ENCODE measurements around the gene FXYD7.
"Not testable (repeated sequence)": the region's sequence is repeated elsewhere in the genome, so short reads cannot be mapped to it uniquely, and the experiment has no call there.

FXYD7 gene

DNA sequence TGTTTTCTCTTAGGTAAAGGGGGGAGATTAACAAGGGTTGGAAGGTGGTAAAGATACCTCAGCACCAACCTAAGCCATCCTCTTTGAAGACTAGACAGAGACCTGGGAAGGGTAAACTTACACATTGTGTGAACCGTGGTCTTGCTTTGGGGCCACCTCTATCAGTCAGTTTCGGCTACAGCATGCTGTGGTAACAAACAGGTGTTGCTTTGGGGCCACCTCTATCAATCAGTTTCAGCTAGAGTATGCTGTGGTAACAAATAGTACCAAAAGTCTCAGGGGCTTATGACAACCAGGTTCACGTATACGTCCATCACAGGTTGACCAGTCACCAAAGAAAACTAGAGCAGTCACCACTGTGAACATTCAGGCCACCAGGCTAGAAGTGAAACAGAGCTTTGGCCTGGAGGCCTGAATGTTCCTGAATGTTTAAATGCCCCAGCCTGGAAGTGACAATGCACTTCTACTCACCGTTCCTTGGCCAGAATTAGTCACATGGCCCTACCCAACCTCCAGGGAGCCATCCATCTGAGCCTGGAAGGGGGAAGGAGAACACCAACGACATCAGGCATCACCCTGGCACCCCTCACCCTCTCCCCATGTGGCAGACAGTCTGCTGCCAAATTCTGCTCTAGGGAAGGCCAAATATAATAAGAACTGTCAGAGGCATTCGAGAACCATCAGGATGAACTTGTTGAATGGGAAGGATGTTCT is 3.8 kb downstream of the FXYD7 start:
- DNase-seq: no peak

DNA sequence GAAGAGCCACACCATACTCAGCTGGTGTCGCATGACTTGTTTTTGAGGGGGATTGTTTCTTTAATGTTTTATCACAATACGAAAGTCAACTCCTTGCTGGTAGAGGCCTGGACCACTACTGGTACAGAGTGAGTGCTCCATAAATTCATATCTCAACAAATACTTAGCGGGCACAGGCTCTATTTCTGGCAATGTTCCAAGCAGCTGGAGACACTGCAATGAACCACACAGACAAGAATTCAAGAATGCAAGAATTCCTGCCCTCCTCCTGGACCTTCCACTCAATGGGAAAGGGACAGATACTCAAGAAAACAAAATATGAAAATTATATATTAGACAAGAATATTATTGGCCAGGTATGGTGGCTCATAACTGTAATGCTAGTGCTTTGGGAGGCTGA is 6.4 kb downstream of the FXYD7 start:
- no peak for DNase-seq

DNA sequence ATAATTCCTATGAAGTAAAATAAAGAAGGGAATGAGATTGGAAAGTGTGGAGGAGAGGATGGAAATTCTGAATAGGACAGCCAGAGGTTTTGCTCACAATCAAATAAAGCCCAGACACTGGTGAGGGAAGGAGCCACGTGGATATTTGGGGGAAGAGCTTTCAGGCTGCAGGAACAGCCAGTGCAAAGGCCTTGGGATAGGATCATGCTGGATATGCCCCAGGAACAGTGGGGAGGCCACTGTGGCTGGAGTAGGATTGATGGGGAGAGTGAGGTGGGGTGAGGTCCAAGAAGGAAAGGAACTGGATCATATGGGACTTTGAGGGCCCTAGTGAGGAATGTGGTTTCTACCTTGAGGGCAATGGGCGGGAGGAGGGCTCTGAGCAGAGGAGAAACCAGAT is 7.4 kb downstream of the FXYD7 start:
- DNase-seq: no peak

GRCh38 chr19:35151273-35152065 is 8.4 kb downstream of the FXYD7 start:
- no peak for DNase-seq

- DNase-seq: not testable (repeated sequence)
Observed at GRCh38 chr19:35153129-35153522, 10.1 kb downstream of the FXYD7 start.

- DNase-seq: no peak
Observed at GRCh38 chr19:35153701-35154524, 10.9 kb downstream of the FXYD7 start.

- DNase-seq: no peak
Observed at GRCh38 chr19:35154525-35155406, 11.7 kb downstream of the FXYD7 start, which contains the start of gene FXYD5. Gene FXYD5, plus strand, starts transcription at chr19:35154735. Its CDS starts 816 bp downstream, at chr19:35155551.

DNA sequence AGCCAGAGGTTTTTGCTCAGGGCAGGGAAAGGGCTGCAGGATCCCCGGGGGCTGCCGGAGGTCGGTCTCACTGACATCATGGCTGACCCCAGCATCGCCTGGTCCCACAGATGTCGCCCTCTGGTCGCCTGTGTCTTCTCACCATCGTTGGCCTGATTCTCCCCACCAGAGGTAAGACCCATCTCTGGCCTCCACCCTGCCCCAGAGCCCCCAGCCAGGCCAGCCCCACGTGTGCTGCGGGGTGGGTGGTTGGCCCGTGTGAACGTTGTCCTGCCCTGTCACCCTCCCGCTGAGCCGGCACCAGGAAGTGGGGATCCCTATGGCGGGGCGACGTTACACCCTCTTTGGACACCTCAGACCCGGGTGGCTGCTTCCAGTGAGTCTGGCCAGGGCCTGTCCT is 12.4 kb downstream of the FXYD7 start:
- DNase-seq: no peak

GRCh38 chr19:35155981-35156672 is 13.1 kb downstream of the FXYD7 start:
- no peak for DNase-seq

DNA sequence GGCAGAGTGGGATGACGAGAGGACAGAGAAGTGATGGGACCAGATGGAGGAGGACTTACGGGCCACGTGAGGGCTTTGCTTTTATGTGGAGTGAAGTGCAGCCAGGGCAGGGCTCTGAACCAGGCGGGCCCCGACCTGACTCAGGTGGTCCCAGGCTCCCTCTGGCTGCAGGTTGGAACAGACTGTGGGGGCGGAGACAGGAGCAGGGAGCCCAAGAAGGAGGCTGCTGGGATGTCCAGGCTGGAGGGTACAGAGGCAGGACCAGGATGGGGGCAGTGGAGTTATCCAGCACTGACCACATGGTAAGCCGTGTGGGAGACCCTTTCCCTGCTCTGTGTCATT is 13.6 kb downstream of the FXYD7 start:
- DNase-seq: no peak

- DNase-seq: no peak
Observed at GRCh38 chr19:35157431-35157830, 14.4 kb downstream of the FXYD7 start.

- DNase-seq: no peak
Observed at GRCh38 chr19:35159606-35160005, 16.6 kb downstream of the FXYD7 start.

GRCh38 chr19:35160629-35161433 is 17.8 kb downstream of the FXYD7 start:
- DNase-seq: no peak

DNA sequence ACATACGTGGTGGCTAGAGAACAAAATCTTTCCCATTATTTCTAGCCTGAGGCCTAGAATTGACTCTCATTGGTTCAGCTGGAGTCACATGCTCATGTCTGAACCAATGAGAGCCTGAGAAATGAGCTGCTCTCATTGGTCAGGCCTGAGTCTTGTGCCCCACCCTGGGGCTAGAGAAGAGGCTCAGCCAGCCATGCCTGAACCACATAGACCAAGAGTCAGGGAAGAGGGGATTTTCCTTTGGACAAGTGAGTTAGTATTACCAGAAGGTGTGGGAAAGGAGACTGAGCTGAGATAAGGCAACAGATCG is 18.3 kb downstream of the FXYD7 start:
- DNase-seq: no peak

DNA sequence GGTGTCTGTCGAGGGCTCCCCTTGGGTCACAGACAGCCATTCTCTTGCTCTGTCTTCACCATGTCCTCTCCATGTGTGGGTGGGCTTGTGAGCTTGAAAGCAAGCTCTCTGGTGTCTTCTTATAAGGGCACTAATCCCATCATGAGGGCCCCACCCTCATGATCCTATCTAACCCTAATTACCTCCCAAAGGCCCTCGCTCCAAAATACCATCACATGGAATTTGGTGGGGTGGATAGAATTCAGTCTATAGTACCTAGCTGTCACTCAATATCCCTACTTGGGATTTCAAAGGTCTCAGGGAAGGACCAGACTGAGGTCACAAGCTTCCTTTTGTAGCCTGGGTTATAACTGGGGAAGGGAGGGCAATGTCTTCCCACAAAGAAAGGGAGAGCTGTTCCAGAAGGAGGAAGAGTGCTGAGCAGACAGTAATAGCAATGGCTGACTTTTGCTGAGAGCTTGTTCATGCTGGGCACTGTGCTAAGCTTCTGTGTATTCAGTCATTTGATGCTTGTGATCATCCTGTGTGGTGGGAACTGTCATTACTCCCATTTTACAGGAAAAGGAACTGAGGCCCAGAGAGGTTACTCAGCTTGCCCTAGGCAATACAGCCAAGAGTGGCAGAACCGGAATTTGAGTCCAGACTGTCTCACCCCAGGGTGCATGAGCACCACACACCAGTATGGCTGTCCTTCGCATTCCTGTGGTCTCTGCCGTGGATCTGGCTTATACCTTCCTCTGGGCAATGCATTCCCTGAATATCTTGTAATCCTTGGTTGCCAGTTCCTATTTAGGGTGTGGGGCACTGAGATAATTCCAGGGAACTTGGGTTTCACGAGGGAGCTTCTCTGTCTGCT is 19.6 kb downstream of the FXYD7 start:
- DNase-seq: no peak

- no peak for DNase-seq
Observed at GRCh38 chr19:35164418-35164817, 21.4 kb downstream of the FXYD7 start.

DNA sequence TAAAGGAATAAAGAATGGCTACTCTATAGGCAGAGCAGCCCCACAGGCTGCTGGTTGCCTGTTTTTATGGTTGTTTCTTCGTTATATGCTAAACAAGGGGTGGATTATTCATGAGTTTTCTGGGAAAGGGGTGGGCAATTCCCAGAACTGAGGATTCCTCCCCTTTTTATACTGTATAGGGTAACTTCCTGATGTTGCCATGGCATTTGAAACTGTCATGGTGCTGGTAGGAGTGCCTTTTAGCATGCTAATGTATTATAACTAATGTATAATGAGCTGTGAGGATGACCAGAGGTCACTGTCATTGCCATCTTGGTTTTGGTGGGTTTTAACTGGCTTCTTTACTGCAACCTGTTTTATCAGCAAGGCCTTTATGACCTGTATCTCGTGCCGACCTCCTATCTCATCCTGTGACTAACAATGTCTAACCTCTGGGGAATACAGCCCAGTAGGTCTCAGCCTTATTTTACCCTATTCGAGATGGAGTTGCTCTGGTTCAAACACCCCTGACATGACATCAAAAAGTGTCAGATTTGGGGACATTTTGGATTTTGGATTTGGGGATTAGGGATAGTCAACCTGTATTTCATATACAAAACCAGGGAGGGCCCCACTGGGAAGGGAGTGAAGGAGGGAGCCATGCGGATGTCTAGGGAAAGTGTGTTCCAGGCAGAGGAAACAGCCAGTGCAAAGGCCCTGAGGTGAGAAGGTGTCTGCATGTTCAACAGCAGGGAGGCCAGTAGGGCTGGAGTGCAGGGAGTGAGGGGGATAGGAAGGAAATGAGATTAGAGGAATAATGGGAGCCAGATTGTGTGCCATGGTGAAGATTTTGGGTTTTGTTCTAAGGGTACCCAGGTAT is 22.4 kb downstream of the FXYD7 start:
- no peak for DNase-seq

DNA sequence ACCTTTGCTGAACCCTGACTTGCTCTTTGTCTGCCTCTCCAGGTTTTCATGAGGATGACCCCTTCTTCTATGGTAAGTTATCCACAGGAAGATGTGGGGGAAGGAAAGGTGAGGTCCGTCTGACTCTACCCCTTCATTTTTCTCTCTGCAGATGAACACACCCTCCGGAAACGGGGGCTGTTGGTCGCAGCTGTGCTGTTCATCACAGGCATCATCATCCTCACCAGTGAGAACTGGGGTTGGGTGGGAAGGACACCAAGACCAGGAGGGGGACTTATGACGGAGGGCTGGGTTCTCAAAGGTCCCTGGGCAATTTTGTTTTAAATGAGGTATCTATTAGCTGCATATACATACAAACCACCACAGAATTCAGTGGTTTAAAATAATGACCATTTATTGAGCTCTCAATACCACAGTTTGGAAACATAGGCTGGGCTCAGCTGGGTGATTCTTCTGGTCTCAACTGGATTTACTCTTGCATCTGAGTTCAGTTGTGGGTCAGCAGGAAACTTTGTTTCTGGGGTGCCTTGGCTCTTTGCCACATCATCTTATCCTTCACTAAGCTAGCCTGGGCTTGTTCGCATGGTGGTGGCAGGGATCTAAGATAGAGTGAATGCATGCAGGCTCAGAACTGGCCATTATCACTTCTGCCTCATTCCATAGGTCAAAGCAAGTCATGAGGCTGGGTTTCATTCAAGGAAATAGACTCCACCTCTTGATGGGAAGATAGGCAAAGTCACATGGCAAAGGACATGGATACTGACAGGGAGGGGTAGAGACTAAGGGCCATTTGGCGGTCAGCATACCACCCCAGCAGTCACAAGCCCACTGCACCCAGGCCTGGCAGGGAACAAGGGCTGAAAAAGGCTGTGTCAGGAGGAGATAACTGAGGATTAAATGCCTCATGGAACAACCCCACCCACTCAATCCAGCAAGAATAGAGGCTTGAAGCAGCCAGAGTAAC is 23.3 kb downstream of the FXYD7 start:
- DNase-seq: no peak

Data from NCI-H1436 (cell line).